SKM-1 treated with dmso at 0.1 percent for 144 hours (cell line): ENCODE results near the gene BCL11B.

Source experiments
- DNase-seq: peaks from one replicate; lab custom pipeline; 2025; ENCODE audit not compliant: unreplicated experiment; lab: John Stamatoyannopoulos, UW

The BCL11B gene

DNA sequence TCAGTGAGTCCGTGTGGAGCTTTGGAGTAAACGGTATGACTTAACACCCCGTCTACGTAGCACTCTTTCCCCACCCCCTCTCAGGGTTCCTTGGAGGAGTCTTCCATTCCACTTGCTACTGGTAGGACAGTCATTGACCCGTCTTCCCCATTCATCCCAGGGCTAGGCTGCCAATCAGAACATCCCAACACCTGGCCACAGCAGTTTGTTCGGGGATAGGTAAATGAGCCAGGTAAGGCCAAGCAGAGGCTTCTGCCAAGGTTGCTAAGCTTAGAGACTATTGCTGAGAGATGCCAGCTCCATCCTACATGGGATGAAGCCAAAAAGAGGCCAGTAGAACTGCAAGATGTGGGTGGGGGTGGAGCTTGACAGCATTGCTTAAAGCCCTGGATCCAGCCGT, 130.8 kb downstream of the BCL11B start:
- DNase-seq, result no peak

DNA sequence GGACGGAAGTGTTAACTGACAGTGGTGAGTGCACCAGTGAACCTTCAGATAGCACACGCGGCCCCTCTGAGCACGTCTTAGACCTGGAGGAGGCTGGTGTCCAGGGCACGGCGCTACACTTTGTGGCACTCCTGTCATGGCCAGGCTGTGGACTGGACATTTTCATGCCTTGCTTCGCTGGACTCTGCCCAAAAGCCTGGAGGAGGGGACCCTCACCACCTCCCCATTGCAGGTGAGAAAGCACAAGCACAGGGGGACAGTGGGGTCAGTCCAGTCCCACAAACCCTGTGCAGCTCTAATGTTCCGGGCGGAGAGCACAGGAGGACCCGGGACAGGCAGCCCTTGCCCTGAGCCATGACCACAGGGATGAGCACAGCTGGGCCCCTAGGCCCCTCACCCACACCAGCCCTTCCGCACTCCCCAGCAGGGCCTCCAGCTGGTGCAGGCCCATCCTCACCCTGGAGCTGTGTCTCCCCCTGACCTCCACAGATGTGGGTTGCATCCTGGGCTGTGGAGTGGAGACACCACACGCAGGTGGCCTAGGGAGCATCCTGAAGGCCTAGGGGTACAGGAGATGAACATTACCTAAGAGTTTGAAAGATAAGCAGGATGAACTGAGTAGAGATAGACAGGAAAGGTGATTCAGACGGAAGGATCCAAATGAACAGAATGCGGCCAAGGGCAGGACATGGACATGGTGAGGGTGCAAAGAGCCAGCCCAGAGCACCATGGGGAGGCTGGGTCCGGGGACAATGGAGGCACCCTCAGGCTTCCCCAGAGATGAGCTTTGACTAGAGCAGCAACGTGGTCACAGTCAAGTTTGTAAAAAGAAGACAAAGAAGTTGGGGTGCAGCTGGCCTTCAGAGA, 132.8 kb downstream of the BCL11B start:
- DNase-seq, result no peak

DNA sequence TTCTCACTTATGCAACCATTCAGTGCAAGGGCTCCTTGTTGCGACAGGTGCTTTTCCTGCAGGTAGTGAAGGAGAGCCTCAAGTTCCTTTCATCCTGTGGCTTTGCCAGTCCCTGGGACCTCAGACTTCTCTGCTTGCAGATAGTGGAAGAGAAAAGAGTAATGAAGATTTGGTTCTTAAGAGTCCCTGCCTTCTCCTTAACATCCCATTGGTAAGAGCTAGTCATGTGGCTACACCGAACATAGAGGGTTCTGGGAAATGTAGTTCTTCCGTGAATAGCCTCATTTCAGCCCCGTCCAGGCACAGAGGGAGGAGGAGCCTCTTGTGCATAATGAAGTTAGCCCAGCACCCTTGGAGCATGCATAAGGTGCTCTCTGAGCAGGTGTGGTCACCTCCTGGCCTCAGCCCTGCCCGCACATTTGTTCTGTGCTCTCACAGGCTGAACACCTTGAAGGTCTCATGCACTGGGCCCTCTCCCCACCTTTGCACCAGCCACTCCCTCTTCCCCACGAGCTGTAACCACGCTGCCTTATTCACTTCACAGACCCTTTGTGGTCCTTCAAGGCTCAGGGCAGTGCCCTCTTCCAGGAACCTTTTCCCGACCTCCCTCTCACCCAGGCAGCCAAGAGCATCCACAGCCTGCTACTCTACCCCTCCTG, 134.0 kb downstream of the BCL11B start:
- no peak for DNase-seq

DNA sequence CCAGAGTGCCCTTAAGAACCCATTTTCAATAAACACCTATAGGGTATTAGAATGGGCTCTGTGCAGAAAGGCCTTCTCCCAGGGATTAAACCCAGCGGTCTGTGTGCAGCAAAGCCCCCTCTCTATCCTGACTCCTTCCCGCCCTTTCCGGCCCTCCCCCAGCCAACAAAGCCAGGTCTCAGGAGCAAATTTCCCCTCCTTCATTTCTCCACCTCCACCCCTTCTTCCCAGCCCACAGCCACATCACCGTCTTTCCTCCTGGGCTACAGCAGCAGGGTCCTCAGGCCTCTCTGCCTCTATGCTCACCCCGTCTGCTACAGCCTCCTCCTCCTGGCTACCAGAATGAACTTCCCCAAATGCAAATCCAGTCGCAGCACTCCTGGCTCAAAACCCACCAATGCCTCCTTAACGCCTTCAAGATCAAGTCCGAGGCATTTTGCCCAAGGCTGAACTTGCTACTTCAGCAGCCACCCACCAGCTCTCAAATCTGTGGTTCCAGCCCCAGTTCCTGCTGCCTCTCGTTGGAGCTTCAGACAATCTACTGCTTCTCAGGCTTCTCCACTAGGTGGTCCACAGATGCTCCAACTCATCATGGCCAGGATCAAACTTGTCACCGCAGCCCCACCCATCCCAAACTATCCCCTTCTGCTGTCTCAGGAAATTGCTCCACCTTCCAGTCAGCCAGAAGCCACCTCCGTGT, 134.8 kb downstream of the BCL11B start:
- no peak for DNase-seq

DNA sequence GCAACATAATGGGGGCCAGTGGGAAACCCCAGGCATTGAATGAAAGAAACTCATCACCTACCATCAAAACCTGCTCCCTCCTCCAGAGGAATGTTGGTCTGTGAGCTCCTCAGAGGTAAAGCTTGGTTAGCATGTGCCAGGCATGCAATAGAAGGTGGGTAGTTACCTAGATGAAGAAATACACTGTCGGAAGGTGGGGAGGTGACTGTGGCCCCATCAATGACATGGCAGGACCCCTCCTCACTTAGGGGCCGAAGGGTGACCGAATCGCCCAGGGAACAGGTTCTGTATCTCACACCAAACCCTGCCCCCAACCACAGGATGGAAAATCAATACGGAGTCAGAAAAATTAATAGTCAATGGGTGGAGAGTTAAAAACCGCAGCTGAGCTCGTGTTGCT, 135.6 kb downstream of the BCL11B start:
- DNase-seq, result no peak

DNA sequence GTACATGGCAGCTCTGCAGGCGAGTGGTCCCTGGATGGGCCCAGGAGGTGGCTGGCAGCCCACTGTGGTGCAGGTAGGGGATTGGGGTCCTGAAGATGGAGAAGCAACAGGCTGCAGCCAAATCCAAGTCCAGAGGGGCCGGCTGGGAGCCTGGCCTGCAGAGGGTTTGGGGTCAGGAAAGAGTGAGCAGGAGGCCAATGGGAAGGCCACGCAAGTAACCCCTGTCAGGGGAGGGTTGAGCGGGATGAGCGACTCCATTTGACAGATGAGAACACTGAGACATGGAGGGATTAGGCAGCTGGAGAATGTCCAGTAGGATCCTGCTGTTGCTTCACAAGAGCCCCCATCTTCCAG, 136.0 kb downstream of the BCL11B start:
- no peak for DNase-seq

DNA sequence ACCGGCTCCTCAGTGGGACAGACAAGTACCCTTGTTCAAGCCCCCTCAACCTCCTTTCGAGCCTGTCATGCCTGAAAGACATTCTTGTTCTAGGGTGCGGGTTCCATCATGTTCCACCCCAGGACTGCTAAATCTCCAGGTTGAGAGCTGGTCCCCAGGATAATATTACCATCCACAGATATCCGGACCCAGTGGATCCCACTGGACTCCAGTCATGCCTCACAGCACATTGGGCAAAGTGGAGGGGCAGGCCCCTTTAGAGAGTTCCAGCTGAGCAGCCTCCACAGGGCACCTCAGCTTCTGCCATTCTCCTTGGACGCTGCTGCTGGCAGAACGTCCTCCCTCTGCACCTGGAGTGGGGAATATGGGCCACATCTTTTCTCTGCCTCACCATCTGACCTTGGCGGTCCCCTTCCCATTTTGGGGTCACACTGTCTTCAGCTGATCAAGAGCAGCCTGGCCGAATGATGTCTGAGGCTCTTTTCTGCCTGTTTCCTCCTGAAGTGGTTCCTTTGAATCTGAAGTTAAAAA, 137.4 kb downstream of the BCL11B start:
- DNase-seq, result no peak

DNA sequence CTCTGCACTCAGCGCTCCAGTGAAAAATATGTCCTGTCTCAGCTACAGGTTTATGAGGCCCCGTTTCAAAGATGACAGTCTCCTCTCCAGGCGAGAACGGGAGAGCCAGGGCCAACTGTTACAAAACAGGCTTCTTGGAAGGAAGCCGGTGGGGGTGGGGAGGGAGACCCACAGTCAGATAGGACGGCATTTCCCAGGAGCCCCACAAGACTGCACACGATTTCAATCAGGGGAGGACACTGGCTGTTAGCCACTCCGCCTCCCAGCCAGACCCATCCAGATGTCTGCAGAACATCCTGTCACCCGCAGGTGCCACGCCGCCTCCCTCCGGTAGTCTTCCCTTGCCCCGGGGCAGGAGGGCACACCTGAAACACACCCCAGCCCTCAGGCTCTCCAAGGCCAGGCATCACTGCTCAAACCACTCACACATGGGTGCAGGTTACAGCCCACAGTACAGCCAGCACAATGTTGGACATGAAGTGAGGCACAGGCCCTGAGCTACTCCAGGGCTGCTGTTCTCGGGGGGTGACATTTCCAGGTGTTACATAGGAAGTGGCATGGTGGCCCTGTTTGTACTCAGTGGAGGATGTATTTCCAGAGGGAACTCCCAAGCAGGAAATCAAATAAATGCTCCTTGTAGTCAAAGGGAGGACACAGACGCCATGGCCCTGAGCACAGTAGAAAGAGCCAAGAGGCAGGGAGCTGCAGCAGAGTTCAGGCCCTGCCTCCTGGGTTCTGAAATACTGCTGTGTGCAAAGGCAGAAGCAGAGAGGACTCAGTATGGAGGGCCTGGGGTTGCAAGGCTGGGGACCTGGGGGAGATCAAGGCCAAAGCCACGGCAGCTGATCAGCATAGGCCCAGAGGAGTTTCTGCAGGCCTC, 138.1 kb downstream of the BCL11B start:
- DNase-seq, result no peak

DNA sequence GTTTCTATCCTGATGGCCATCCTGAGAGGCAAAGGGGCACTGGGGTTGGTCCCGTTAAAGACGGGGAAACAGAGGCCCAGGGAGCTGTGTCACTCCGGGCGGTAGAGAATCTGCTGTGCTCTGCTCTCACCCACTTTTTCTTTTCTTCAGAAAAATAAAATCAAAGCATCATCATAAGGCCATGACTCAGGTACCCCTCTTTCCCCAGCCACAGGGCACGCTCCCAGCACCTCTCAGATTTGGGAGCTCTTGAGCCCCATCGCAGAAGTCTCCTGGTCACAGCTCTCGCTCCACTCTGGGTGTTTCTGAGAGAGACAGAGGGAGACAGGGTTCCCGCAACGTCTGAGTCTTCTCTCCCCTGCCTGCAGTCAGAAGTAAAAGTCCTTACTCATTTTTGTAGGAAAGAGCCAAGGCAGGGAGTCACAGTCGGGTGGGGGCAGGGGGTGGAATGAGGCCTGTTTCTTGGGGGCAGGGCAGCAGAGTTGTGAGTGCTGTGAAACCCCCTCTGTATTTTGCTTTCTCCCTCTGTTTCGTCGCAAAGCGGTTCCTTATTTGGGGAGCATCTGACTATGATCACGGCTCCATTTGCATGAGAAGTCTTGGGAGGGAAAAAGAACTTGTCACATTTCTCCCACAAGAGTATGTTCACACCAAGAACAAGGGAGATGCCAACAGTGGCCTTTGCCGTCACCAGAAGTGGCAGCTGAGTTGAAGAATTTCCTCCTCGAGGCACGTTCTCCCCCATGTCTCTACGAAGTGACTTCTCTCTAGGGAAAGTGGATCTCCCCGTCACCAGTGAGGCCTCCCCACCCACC, 139.0 kb downstream of the BCL11B start:
- no peak for DNase-seq

DNA sequence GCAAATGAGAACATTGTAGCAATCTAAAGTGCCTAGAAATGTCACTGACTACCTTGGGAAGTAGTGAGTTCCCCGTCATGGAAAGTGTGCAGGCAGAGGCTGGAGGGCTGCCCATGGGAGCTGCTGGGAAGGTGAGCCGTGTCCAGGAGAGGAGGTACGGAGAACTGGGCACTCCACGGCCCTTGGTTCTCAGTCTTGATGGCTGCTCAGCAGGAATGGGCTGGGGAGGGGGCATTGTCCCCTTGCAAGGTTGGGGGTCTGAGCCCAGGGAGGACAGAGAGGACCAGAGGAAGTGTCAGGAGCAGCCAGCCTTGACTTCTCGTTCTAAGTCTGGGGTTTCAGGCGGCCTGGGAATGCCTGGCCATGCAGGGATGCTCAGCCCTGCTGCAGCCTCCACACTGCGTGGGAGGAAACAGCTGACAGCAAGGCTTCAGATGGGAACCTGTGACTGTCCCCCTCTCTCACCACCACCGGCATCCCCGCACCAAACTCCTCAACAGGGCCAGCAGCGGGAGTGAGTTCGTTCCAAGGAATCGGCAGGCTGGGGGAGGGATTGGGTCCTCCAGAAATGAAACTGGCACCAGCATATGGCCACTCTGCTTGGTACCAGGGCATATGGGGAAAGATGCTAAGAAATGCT, 140.2 kb downstream of the BCL11B start:
- no peak for DNase-seq

DNA sequence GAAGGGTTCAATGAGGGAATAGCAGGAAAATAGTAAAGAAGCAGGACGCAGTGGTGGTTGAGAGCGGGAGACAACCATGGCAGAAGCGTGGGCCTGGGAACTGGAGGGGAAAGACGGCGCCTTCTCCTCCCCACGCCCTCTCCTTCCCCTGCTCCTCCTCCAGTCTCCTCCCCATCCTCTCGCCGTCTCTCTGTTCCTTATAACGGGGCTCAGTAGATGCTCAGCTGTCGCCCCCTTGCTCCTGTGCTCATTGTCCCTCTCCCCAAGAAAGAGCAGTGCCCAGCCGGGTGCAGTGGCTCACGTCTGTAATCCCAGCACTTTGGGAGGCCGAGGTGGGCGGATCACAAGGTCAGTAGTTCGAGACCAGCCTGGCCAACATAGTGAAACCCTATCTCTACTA, 142.0 kb downstream of the BCL11B start:
- no peak for DNase-seq

DNA sequence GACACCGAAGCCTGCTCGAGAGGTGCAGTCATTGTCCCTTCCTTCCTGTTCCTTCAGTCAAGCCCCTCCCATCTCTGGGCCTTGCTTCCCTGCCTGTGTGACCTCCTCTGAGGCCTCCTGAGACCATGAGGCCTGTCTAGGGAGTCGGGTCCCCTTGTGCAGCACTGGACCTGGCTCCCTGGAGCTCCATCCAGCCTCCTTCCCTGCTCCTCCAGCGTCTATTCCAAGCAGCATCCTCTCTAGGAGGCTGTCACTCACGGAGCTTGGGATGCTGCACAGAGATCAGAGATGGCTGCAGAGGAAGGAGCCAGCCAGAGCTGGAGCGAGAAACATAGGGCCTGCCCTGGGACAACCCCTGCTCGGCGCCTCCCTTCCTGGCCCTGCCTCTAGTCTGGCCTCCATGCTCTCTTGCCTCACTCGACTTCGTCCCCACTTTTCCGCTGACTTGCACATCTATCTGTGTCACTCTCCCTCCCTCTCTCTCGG, 142.7 kb downstream of the BCL11B start:
- no peak for DNase-seq

DNA sequence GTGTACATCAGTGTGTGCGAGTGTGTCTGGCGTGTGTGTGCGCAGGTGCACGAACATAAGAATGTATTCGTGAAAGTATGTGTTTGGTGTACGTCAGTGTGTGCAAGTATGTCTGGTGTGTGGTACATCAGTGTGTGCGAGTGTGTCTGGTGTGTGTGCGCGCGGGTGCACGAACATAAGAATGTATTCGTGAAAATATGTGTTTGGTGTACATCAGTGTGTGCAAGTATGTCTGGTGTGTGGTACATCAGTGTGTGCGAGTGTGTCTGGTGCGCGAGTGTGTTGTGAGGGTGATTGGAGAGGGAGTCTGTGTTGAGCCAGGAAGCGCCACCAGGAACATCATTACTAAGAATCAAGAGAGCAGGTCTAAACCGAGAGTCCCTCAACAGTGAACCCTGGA, 143.8 kb downstream of the BCL11B start:
- DNase-seq, result no peak

DNA sequence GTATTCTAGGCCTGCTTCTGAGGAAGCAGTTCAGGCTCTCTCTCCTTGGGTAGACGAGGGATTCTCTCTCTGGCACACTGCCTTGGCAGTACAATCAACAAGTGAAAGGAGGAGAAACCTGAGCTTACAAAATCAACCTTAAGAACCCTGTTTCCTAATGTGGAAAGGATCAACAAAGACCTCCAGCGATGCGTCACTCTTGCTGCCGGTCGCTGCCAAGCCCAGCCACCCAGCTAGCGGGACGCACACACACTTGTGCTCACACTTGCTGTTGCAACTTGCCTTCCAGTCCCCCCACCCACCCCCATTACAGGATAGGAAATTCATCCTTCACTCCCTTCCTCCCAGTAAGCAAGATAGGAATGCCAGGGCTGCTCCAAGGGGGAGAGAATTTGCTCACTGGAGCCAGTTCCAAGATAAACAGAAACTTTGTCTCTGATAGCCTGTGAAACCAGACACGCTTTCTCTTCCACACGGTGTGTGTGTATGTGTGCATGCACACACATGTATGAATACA, 144.3 kb downstream of the BCL11B start:
- no peak for DNase-seq

DNA sequence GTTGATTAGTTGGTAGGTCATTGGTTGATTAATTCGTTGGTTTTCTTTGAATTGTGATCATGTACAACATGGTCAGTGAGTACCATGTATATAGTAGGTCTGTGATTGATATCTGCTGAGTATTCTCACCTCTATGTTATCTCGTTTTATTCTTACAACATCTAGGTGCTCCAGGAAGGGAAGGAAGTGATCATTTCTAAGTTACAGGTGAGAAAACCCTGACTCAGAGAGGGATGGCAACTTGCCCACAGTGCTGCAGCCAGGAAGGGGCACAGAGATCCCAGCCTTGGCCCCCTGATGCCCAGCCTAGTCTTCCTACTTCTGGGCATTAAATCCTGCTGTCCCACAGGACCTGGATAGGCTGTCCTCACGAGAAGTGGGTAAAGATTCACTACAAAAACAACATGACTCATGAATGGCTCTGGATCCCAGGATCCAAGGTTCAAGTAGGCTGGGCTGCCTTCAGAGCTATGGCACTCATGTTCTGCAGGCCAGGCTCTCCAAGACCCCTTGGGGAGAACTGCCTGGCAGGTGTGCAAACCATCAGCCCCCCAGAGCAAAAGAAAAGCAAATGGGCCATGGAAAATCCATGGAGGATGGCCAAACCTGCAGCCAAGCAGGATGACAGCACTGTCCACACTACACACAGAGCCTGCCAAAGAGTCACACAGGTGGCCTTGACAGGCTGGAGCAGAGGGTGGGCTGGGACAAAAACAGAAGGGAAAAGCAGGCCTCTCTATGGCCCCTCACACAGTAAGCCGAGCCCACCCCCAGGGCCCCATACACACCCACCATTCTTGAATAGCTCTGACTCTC, 146.2 kb downstream of the BCL11B start:
- no peak for DNase-seq

DNA sequence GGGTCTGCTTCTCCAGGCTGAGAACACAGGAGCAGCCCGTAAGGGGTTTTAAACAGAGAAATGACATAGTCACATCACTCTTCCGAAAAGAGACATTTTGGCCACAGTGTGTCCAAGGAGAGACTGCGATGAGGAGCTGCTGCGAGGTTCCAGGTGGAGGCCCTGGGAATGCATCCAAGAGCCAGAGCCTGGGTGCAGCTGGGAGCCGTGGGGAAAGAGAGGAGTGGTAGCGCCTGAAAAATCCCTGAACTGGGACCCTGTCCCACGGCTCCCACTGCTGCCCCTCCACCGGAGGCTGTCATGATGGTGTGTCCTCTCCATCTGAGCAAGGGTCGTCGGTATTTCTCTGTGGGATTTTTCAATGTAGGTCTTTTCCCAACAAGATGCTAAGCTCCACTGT, 146.9 kb downstream of the BCL11B start:
- no peak for DNase-seq

DNA sequence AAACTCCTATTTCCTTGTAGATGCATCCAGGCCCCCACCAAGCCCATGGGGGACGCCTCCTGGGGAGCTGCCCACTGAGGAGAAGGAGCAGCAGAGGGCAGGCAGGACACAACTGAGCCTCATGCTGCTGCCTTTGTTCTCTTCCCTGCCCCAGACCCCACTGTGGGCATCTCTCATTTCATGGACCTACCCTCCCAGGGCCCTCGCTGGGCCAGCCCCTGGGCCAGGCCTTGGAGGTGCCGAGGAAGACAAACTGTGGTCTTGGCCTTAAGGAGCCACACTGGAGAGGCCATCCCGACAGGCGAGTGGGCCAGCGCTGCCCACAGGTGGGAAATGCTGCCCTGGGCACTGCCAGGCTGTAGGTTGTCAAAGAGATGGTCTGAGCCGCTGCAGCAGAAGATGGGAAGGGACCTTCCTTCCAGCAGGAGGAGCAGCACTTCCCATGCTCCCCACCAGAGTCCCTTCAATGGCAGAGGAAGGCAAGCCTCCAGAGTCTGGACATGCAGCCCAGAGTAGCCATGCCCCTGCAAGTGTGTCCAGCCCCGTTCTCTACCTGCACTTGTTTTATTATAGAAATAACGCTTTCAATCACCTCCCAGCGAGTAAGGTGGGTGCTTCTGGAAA, 147.4 kb downstream of the BCL11B start:
- DNase-seq, result no peak
